ENCODE measurements around the gene EIF4G3.

DNA sequence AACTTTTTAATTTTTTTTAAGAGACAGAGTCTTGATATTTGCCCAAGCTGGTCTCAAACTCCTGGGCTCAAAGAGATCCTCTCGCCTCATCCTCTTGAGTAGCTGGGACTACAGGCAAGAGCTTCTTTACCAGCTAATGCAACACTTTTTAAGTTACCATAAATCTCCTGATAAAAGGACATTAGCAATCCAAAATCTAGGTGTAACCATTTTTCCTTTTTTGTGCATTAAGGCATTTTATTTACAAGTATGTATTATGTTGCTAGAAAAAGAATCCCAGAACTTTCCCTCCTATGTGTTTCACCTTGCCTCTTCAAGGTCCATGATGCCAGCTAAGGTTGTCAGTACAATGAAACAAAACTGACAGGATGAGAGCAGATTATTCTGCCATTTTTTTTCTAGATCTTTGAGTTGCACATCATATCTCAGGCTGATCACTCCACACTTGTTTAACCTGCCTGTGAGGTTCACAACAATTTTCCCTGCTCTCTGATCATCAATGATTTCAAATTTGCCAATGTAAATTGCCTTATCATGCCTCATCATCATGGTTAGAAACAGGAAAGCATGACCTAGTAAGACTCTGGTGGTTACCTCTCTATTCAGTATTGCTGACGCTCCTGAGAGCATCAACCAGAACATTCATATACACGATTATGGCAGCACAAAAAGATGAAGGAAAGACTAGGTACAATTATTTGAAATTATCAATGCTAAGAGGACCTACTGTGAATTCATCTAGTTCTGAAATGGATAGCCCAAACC is 173.2 kb downstream of the EIF4G3 start:
- TF ChIP-seq, protein P1, sequence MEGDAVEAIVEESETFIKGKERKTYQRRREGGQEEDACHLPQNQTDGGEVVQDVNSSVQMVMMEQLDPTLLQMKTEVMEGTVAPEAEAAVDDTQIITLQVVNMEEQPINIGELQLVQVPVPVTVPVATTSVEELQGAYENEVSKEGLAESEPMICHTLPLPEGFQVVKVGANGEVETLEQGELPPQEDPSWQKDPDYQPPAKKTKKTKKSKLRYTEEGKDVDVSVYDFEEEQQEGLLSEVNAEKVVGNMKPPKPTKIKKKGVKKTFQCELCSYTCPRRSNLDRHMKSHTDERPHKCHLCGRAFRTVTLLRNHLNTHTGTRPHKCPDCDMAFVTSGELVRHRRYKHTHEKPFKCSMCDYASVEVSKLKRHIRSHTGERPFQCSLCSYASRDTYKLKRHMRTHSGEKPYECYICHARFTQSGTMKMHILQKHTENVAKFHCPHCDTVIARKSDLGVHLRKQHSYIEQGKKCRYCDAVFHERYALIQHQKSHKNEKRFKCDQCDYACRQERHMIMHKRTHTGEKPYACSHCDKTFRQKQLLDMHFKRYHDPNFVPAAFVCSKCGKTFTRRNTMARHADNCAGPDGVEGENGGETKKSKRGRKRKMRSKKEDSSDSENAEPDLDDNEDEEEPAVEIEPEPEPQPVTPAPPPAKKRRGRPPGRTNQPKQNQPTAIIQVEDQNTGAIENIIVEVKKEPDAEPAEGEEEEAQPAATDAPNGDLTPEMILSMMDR (conservative IDR thresholded peaks at IDR 0.05) = no peak
- TF ChIP-seq ZFX (IDR thresholded peaks at IDR 0.05) = no peak

All from C4-2B (cell line).